ENCODE data around the gene ARID1B.

DNA sequence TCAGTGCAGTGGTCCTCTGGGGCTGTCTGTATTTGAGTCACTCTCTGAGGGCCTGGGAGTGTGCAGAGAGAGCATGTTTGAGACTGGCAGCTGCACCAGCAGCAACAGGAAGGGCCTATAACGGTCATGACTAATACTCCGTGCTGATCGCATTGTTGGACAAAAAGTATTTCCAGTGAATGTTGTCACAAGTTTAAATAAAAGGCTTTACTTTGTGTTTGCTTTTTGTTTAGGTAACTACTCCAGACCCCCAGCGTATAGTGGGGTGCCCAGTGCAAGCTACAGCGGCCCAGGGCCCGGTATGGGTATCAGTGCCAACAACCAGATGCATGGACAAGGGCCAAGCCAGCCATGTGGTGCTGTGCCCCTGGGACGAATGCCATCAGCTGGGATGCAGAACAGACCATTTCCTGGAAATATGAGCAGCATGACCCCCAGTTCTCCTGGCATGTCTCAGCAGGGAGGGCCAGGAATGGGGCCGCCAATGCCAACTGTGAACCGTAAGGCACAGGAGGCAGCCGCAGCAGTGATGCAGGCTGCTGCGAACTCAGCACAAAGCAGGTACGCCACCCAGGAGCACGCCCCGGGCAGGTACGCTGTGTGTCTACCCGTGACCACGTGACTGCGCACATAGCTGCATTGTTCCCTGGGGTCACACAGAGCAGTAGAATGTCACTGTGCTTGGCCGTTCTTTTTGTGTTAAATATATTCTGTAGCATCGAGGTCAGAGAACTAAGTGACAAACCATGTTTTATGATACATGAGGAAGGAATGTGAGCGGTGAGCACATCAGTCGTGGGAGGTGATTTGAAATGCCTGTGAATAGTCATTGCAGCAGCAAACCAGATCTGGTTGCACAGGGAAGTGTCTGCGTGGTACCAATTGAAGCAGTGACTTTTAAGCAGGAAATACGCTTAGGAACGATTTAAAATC, 371.5 kb downstream of the ARID1B start:
- TF ChIP-seq, protein P1, sequence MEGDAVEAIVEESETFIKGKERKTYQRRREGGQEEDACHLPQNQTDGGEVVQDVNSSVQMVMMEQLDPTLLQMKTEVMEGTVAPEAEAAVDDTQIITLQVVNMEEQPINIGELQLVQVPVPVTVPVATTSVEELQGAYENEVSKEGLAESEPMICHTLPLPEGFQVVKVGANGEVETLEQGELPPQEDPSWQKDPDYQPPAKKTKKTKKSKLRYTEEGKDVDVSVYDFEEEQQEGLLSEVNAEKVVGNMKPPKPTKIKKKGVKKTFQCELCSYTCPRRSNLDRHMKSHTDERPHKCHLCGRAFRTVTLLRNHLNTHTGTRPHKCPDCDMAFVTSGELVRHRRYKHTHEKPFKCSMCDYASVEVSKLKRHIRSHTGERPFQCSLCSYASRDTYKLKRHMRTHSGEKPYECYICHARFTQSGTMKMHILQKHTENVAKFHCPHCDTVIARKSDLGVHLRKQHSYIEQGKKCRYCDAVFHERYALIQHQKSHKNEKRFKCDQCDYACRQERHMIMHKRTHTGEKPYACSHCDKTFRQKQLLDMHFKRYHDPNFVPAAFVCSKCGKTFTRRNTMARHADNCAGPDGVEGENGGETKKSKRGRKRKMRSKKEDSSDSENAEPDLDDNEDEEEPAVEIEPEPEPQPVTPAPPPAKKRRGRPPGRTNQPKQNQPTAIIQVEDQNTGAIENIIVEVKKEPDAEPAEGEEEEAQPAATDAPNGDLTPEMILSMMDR (IDR thresholded peaks at IDR 0.05; ENCODE audit: low read length) = no peak
- TF ChIP-seq EZH2 (IDR thresholded peaks at IDR 0.05; ENCODE audit: borderline replicate concordance, low read length) = no peak

Data from OCI-LY1 (cell line).